Measurements from ENCODE around the gene PPP2R3A.

DNA sequence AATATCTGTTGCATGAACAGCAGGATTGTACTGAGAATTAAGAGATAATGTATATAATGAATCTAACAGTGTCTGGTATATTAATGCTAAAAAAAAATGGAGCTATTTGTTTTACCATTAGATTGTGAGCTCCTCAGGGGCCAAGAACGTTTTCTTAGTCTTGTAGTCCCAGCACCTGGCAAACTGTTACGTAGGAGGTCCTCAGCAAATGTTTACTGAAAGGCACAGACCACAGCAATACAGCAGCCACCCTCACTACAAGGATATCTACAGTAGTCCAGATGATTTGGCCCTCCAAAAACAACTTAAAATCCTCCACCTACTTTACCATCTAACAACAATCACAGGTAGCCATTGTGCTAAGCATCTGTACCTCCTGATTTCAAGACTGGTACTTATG lies 170.9 kb downstream of the PPP2R3A start:
- TF ChIP-seq REST (IDR thresholded peaks at IDR 0.05; ENCODE audit: insufficient read depth in 1 of 2, low read depth in 2 of 2, low read length in 2 of 2) (no peak), TAF1 (IDR thresholded peaks at IDR 0.05; ENCODE audit: borderline replicate concordance, insufficient read depth, low read length) (no peak), FOXP2 (optimal IDR thresholded peaks at IDR 0.05; ENCODE audit: borderline replicate concordance, extremely low read depth, extremely low read length, insufficient read depth) (no peak), SIN3A (IDR thresholded peaks at IDR 0.05; ENCODE audit: borderline replicate concordance, insufficient read depth, low read length) (no peak), POLR2AphosphoS5 (IDR thresholded peaks at IDR 0.05; ENCODE audit: low read depth, low read length) (no peak)
